HCT116 (cell line): ENCODE measurements around the gene KCMF1.

Experiments
- CTCF ChIP-seq, 3 experiments: fragments of 200-600 bp in 1 of 3; sonication (generic) in 1 of 3; IDR thresholded peaks in 2 of 3; conservative IDR thresholded peaks in 1 of 3; 2 replicates each; pipeline ENCODE4 v1.5.1; 2012 to 2017; ENCODE audit warnings: low read depth in 2 of 3, low read length in 2 of 3, antibody characterized with exemption in 1 of 3, borderline replicate concordance in 1 of 3, control low read depth in 1 of 3, mild to moderate bottlenecking in 1 of 3, mixed read lengths in 1 of 3, mixed run types in 1 of 3, moderate library complexity in 1 of 3; ENCODE audit not compliant: insufficient read depth in 1 of 3
- EGR1 ChIP-seq: IDR thresholded peaks from 2 replicates; pipeline ENCODE4 v1.6.1; 2012; ENCODE audit warnings: low read depth
- EZH2 ChIP-seq: fragments of 200-600 bp; sonication (generic); IDR thresholded peaks from 2 replicates; pipeline ENCODE4 v1.6.1; 2017; ENCODE audit warnings: antibody characterized with exemption, mixed run types
- EZH2phosphoT487 ChIP-seq: fragments of 200-600 bp; IDR thresholded peaks from 2 replicates; pipeline ENCODE4 v1.6.1; 2018; ENCODE audit warnings: antibody characterized with exemption, borderline replicate concordance
- FOSL1 ChIP-seq: IDR thresholded peaks from 2 replicates; pipeline ENCODE4 v1.6.1; 2012; ENCODE audit warnings: low read depth
- JUND ChIP-seq: IDR thresholded peaks from 2 replicates; pipeline ENCODE4 v1.6.1; 2012
- POLR2A ChIP-seq: IDR thresholded peaks from 2 replicates; pipeline ENCODE4 v1.7.0; 2011; ENCODE audit warnings: borderline replicate concordance; ENCODE audit not compliant: insufficient read depth, insufficient read length; ENCODE audit errors: extremely low read depth
- POLR2AphosphoS5 ChIP-seq: IDR thresholded peaks from 2 replicates; pipeline ENCODE4 v1.6.1; 2011; ENCODE audit warnings: mild to moderate bottlenecking, low read depth, low read length, moderate library complexity
- SIN3A ChIP-seq: IDR thresholded peaks from 2 replicates; pipeline ENCODE4 v1.6.1; 2012; ENCODE audit warnings: low read depth
- YY1 ChIP-seq: IDR thresholded peaks from 2 replicates; pipeline ENCODE4 v1.6.1; 2011; ENCODE audit warnings: low read length, low read depth, moderate library complexity, mild to moderate bottlenecking; ENCODE audit not compliant: insufficient replicate concordance; ENCODE audit errors: extremely low read depth
- ZFX ChIP-seq: fragments of 450-650 bp; IDR thresholded peaks from 2 replicates; pipeline ENCODE4 v1.6.1; 2017

DNA sequence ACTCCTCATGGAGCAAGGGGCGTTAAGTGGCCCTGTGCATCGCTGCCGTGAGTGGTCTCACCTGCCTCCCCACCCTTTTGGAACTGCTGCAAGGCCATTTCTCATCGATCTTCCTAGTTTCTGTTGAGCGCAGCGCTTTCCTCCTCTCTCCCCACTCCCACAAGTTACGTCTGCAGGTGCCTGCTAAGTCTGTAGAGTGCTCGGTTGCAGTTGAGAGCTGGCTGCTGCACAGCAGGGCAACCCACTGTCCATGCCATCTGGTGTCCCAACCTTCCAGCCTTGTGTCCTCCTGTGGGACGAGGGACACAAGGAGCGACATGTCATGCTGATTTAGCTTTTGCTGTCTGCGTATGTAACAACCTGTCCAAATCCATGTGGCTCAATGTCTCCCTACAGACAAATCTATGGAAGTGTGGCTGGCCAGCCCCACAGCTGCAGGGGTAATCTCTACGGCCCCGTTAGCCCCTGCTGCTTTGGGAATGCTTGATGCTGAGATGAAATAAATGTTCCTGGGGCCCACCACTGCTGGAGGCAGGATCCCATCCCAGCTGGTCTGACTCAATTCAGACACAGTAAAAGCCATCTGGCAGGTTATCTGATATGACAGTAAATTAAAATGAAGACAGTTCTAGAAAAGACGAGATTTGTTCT lies 94.1 kb downstream of the KCMF1 start:
- TF ChIP-seq POLR2AphosphoS5 (no peak), FOSL1 (no peak), POLR2A (no peak), CTCF (IDR thresholded peaks at IDR 0.05 in 2 of 3, conservative IDR thresholded peaks at IDR 0.05 in 1 of 3; ENCODE audit: borderline replicate concordance in 1 of 3, insufficient read depth in 1 of 3, low read depth in 2 of 3, low read length in 2 of 3) (no peak), EZH2phosphoT487 (no peak), JUND (no peak), ZFX (no peak), EZH2 (no peak), SIN3A (no peak), YY1 (no peak), EGR1 (no peak)
